Fibroblast of lung (primary cell): Measurements from ENCODE around the gene VWA8. TPM values are rescaled to one million over a fixed set of nuclear protein-coding genes. Genes with fewer than 3 reads are reported as not detected.
"Not testable (repeated sequence)": the region's sequence is repeated elsewhere in the genome, so short reads cannot be mapped to it uniquely, and the experiment has no call there.

ENCODE experiments used
- DNase-seq, 2 donors: peaks; one replicate each; pipeline versions ENCODE4 v3.0.0 to v3.0.0-alpha.2; 2010; ENCODE audit warnings: low read depth in 2 of 2
- H2AFZ ChIP-seq: 2 replicates; pipeline ENCODE4 v1.5.1; 2012; ENCODE audit warnings: low read length, control low read depth, inconsistent platforms
- H3K27ac ChIP-seq: 2 replicates; pipeline ENCODE4 v1.5.1; 2011; ENCODE audit warnings: low read length, control low read depth; ENCODE audit not compliant: insufficient read depth
- H3K27me3 ChIP-seq: 2 replicates; pipeline ENCODE4 v1.5.1; 2011; ENCODE audit warnings: mild to moderate bottlenecking, low read length; ENCODE audit not compliant: control insufficient read depth, insufficient read depth
- H3K36me3 ChIP-seq: 2 replicates; pipeline ENCODE4 v1.5.1; 2011; ENCODE audit warnings: low read length; ENCODE audit not compliant: control insufficient read depth, insufficient read depth
- H3K4me1 ChIP-seq: 2 replicates; pipeline ENCODE4 v1.5.1; 2011; ENCODE audit warnings: low read length; ENCODE audit not compliant: control insufficient read depth, insufficient read depth; ENCODE audit errors: extremely low read depth
- H3K4me2 ChIP-seq: 2 replicates; pipeline ENCODE4 v1.5.1; 2011; ENCODE audit warnings: low read length, control low read depth; ENCODE audit not compliant: insufficient read depth; ENCODE audit errors: extremely low read depth
- H3K4me3 ChIP-seq, 4 experiments: fragments of 200-600 bp in 1 of 4; sonication (generic) in 1 of 4; replicated peaks in 1 of 4; 2 replicates each; pipeline ENCODE4 v1.5.1; 2011 to 2016; ENCODE audit warnings: low read length in 4 of 4, low read depth in 3 of 4, mild to moderate bottlenecking in 3 of 4, control low read depth in 2 of 4, inconsistent platforms in 1 of 4, mixed read lengths in 1 of 4; ENCODE audit not compliant: insufficient read depth in 1 of 4; ENCODE audit errors: control extremely low read depth in 1 of 4
- H3K79me2 ChIP-seq: 2 replicates; pipeline ENCODE4 v1.5.1; 2012; ENCODE audit warnings: mild to moderate bottlenecking, low read length, inconsistent platforms; ENCODE audit not compliant: control insufficient read depth, insufficient read depth
- H3K9ac ChIP-seq: 2 replicates; pipeline ENCODE4 v1.5.1; 2011; ENCODE audit warnings: mild to moderate bottlenecking, low read length, control low read depth; ENCODE audit not compliant: insufficient read depth
- H3K9me3 ChIP-seq: 2 replicates; pipeline ENCODE4 v1.5.1; 2012; ENCODE audit warnings: low read depth, low read length; ENCODE audit not compliant: control insufficient read depth, insufficient read depth
- H4K20me1 ChIP-seq: 2 replicates; pipeline ENCODE4 v1.5.1; 2011; ENCODE audit warnings: low read length; ENCODE audit not compliant: control insufficient read depth, insufficient read depth; ENCODE audit errors: extremely low read depth
- EZH2 ChIP-seq: IDR thresholded peaks from 2 replicates; pipeline ENCODE4 v1.5.1; 2012; ENCODE audit warnings: low read length, control low read depth, mild to moderate bottlenecking; ENCODE audit errors: missing control alignments
- polyA plus RNA-seq, 2 donors: library from polyadenylated mRNA; depleted of rRNA in 1 of 2; stranded (reverse) in 1 of 2; unstranded in 1 of 2; fragments of >200 nt; gene quantifications; 2 replicates each; pipeline ENCODE4 v1.2.1, GENCODE V29; 2011 to 2012; ENCODE audit warnings: missing spikeins in 1 of 2
- total RNA-seq: library from RNA; depleted of rRNA; stranded (reverse); fragments of >200 nt; gene quantifications from 2 replicates; pipeline ENCODE4 v1.2.1, GENCODE V29; 2014
- TF ChIP-seq, protein P1 (sequence below), 2 donors: IDR thresholded peaks in 1 of 2; conservative IDR thresholded peaks in 1 of 2; 1 replicate in 1 of 2; 2 replicates in 1 of 2; pipeline ENCODE4 v1.5.1; 2011 to 2012; ENCODE audit warnings: low read length in 2 of 2, control low read depth in 1 of 2, inconsistent platforms in 1 of 2, low read depth in 1 of 2, mild to moderate bottlenecking in 1 of 2

The VWA8 gene
- total and polyA plus RNA-seq, 2 donors (not counting 1 experiment from before 2014, with no cell fraction given): 12.6 to 29.9 TPM

DNA sequence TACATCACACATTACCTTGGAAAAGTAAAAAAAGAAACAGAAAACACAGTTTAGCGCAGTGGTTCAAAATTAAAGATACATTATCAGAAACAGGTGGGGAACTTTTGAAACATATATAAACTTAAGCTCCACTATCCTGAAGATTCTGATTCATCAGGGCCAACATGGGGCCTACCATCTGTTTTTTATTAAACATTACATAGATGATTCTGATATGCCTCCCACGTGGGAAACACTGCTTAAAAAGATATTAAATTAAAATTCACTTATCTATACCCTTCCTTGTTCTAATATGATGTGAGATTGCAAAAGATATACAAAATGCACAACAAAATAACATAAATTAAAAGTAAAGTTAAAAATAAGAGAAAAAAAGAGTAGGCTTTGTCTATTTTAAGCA, 125.0 kb downstream of the VWA8 start:
- Histone ChIP-seq H2AFZ (no peak overlapping the region), H3K36me3 (no peaks in the 10 kb centered on the region), H4K20me1 (no peaks in the 10 kb centered on the region), H3K4me3 (no peak overlapping the region), H3K4me2 (no peak overlapping the region), H3K4me1 (no peaks in the 10 kb centered on the region), H3K79me2 (no peaks in the 10 kb centered on the region), H3K9ac (no peak overlapping the region), H3K27me3 (no peaks in the 10 kb centered on the region), H3K9me3 (no peaks in the 10 kb centered on the region), H3K27ac (no peak overlapping the region)
- TF ChIP-seq, protein P1, sequence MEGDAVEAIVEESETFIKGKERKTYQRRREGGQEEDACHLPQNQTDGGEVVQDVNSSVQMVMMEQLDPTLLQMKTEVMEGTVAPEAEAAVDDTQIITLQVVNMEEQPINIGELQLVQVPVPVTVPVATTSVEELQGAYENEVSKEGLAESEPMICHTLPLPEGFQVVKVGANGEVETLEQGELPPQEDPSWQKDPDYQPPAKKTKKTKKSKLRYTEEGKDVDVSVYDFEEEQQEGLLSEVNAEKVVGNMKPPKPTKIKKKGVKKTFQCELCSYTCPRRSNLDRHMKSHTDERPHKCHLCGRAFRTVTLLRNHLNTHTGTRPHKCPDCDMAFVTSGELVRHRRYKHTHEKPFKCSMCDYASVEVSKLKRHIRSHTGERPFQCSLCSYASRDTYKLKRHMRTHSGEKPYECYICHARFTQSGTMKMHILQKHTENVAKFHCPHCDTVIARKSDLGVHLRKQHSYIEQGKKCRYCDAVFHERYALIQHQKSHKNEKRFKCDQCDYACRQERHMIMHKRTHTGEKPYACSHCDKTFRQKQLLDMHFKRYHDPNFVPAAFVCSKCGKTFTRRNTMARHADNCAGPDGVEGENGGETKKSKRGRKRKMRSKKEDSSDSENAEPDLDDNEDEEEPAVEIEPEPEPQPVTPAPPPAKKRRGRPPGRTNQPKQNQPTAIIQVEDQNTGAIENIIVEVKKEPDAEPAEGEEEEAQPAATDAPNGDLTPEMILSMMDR (conservative IDR thresholded peaks at IDR 0.05 in 1 of 2, IDR thresholded peaks at IDR 0.05 in 1 of 2; ENCODE audit: low read depth in 1 of 2, low read length in 2 of 2): no peak
- TF ChIP-seq EZH2: no peak
- DNase-seq: peak; percentile 62 to 63

DNA sequence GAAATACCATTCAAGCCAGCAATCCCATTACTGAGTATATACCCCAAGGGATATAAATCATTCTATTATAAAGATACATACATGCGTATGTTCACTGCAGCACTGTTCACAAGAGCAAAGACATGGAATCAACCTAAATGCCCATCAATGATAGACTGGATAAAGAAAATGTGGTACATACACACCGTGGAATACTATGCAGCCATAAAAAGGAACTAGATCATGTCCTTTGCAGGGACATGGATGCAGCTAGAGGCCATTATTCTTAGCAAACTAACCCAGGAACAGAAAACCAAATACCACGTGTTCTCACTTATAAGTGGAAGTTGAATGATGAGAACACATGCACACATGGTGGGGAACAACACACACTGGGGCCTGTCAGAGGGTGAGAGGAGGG, 126.2 kb downstream of the VWA8 start:
- not testable (repeated sequence) for H3K27me3 ChIP-seq, H3K36me3 ChIP-seq, H3K4me2 ChIP-seq, H4K20me1 ChIP-seq, DNase-seq, H3K4me1 ChIP-seq, H3K79me2 ChIP-seq, H3K9me3 ChIP-seq, H2AFZ ChIP-seq, H3K27ac ChIP-seq, H3K4me3 ChIP-seq, H3K9ac ChIP-seq

DNA sequence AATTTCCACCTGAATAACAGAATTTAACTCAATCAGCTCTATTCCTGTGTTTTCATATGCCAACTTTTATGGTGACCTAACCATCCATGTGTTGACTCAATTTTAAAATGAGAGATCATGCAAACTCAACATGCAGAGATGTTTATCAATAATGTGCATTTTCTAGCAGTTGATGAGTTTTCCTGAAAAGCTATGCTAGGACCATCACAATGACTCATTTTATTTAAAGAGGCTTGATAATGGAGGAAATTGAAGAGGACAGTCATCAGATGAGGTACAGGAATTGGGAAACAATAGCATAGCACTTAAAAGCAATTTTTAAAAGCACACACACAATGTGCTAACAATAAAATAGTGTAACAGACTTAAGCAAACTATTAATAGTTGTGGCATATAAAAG, 127.1 kb downstream of the VWA8 start:
- Histone ChIP-seq H3K4me2 (no peak overlapping the region), H3K27ac (no peak overlapping the region)
- DNase-seq: peak in 1 of 2 donors; percentile 23

More for the DNA sequence above, 127.1 kb downstream of the VWA8 start:
- H2AFZ ChIP-seq: no peak overlapping the region
- H3K4me1 ChIP-seq: no peaks in the 10 kb centered on the region
- no peak overlapping the region for H3K4me3 ChIP-seq
- no peaks in the 10 kb centered on the region for H3K36me3 ChIP-seq
- H3K9ac ChIP-seq: no peak overlapping the region
- no peaks in the 10 kb centered on the region for H3K27me3 ChIP-seq
- TF ChIP-seq EZH2: no peak
- TF ChIP-seq, protein P1 (conservative IDR thresholded peaks at IDR 0.05 in 1 of 2, IDR thresholded peaks at IDR 0.05 in 1 of 2; ENCODE audit: low read depth in 1 of 2, low read length in 2 of 2): no peak
- no peaks in the 10 kb centered on the region for H4K20me1 ChIP-seq
- no peaks in the 10 kb centered on the region for H3K9me3 ChIP-seq
- no peaks in the 10 kb centered on the region for H3K79me2 ChIP-seq
